Activated T-helper 2 cell treated with anti-CD3 and anti-CD28 coated beads, Interferon-gamma antibody, Interleukin-2, Interleukin-4, amounts not matched to agents 10 μg/mL and 5 μg/mL and 100 μg/mL, durations not matched to agents 14 hours and 24 hours and 36 hours (primary cell): Measurements from ENCODE around the gene TMA7B. TPM values are rescaled to one million over a fixed set of nuclear protein-coding genes. Genes with fewer than 3 reads are reported as not detected.
A peak's percentile ranks its signal among the peaks of the same experiment; 100 is the strongest.

ENCODE experiments used
- DNase-seq: peaks from one replicate; pipeline ENCODE4 v3.0.0; 2021; ENCODE audit warnings: low spot score
- H3K27ac Mint-ChIP-seq: one replicate; pipeline ENCODE4 v1.8.0; 2021; ENCODE audit warnings: mixed read lengths
- H3K27me3 Mint-ChIP-seq: one replicate; pipeline ENCODE4 v1.8.0; 2021; ENCODE audit warnings: low read depth, mixed read lengths
- H3K36me3 Mint-ChIP-seq: one replicate; pipeline ENCODE4 v1.8.0; 2021; ENCODE audit warnings: low read depth, mixed read lengths
- H3K4me1 Mint-ChIP-seq: one replicate; pipeline ENCODE4 v1.8.0; 2021; ENCODE audit warnings: low read depth, mixed read lengths
- H3K4me3 Mint-ChIP-seq: one replicate; pipeline ENCODE4 v1.8.0; 2021; ENCODE audit warnings: low read depth, mild to moderate bottlenecking, moderate library complexity, mixed read lengths
- H3K9me3 Mint-ChIP-seq: one replicate; pipeline ENCODE4 v1.8.0; 2021; ENCODE audit warnings: mixed read lengths
- intact Hi-C: fragments of 100-400 bp; cut with micrococcal nuclease; formaldehyde crosslinking; loops from one replicate; pipeline ENCODE4 v1.15.1; 2023
- total RNA-seq: library from RNA; stranded (reverse); gene quantifications from 2 replicates; pipeline ENCODE4 v1.2.3, GENCODE V29; 2022

TMA7B gene
- total RNA-seq, 1 donor from 2014 or later: 1.7 TPM

DNA sequence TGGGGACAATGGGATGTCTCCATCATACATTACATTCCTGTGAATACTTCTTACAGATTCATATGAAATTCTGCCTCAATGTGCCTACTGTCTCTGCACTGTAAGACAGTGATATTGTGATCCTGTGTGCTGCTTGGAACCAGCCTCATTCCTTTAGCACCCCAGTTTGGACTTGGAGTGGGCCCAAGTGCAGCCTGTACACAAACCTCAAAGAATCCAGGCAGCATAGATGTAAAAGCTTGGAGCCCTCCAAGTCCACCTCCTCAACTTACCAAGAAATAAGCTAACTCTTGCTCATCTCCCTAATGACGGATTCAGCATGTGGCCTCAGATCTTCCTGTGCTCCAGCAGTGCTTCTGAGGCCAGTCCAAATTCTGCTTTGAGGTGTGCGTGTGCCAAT, 34.9 kb upstream of the TMA7B start:
- no peak overlapping the region for H3K27ac Mint-ChIP-seq
- H3K36me3 Mint-ChIP-seq: peaks cover 38% of the 10 kb centered on the region
- intact Hi-C loops: no loop called here
- H3K9me3 Mint-ChIP-seq: no peaks in the 10 kb centered on the region
- H3K4me3 Mint-ChIP-seq: no peak overlapping the region
- peaks cover 55% of the 10 kb centered on the region for H3K4me1 Mint-ChIP-seq
- no peaks in the 10 kb centered on the region for H3K27me3 Mint-ChIP-seq
- DNase-seq: no peak

DNA sequence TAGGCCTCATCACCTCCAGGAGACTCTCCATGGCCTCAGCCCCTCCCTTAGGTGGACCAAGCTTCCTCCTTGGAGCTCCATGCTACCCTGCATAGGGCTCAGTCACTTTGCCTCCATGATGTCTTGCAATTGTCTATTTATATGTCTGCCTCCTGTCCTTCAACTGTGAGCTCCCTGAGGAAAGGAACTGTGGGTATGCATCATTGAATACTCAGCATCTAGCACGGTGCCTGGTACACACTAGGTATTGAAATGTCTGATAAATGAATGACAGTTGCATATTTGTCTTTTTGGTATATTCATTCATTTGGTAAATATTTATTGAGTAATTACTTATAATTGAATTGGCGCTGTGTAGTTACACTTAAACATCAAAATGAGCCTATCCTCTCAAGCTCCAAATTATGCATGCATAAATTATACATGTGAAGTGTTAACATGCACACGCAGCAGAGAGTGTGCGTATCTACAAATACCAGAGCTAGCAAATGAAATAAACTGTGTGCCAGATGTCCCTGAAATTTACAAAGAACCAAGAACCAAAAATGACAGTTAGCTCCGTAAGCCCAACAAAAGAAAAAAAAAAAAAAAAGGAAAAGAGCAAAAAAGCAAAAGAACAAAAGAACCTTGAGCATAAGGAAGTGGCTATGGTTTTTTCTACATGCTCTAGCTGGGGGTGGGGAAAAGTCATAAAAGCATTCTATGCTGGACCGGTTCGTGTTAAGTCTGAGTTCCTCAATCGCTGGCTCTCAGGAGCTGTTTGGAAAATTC, 34.1 kb upstream of the TMA7B start:
- Mint-ChIP-seq H3K27ac (no peak overlapping the region), H3K36me3 (peaks cover 38% of the 10 kb centered on the region), H3K27me3 (no peaks in the 10 kb centered on the region), H3K4me3 (no peak overlapping the region), H3K4me1 (peaks cover 47% of the 10 kb centered on the region), H3K9me3 (no peaks in the 10 kb centered on the region)
- no peak for DNase-seq
- intact Hi-C loops: no loop called here

DNA sequence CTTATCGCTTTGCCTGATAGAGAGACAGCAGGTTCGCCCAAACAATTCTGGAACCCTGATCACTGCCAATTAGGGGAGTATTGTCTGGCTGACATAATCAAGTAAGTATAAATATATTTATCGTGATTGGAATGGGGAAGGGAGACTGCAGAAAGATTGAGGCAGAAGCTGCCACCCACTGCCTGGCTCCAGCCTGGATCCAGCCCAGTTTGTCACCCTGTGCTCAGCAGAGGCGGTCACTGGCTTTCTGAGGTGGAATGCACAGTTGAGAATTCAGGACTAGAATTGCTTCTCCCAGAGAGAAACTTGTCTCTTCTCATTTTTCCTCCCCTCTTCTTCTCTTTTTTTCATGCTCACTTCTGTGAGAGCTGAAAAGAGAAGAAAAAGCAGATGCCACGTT, 33.4 kb upstream of the TMA7B start:
- H3K27me3 Mint-ChIP-seq: no peaks in the 10 kb centered on the region
- H3K4me1 Mint-ChIP-seq: peaks cover 42% of the 10 kb centered on the region
- no peak overlapping the region for H3K27ac Mint-ChIP-seq
- peaks cover 37% of the 10 kb centered on the region for H3K36me3 Mint-ChIP-seq
- no peaks in the 10 kb centered on the region for H3K9me3 Mint-ChIP-seq
- intact Hi-C loops: no loop called here
- no peak for DNase-seq
- no peak overlapping the region for H3K4me3 Mint-ChIP-seq

DNA sequence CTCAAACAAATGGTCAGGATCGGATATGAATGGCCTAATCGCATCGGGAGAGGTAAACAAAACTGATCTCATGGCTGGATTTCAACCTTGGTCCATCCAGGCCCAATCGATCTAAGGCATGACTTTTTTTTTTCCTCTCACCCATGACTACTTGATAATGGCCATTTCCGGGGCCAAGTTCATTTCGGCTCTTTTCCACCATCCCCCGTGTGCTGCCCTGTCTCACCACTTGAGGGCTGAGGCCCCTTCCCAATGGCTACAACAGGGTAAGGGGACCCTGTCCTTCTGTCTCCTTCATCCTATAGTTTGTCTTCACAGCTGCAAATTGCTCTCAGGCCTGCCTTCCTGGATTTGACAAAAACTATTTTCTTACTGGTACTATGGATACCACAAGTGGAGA, 32.7 kb upstream of the TMA7B start:
- DNase-seq: no peak
- Mint-ChIP-seq H3K36me3 (peaks cover 30% of the 10 kb centered on the region), H3K27me3 (no peaks in the 10 kb centered on the region), H3K4me1 (peaks cover 34% of the 10 kb centered on the region), H3K9me3 (no peaks in the 10 kb centered on the region), H3K27ac (no peak overlapping the region), H3K4me3 (no peak overlapping the region)
- intact Hi-C loops: no loop called here

DNA sequence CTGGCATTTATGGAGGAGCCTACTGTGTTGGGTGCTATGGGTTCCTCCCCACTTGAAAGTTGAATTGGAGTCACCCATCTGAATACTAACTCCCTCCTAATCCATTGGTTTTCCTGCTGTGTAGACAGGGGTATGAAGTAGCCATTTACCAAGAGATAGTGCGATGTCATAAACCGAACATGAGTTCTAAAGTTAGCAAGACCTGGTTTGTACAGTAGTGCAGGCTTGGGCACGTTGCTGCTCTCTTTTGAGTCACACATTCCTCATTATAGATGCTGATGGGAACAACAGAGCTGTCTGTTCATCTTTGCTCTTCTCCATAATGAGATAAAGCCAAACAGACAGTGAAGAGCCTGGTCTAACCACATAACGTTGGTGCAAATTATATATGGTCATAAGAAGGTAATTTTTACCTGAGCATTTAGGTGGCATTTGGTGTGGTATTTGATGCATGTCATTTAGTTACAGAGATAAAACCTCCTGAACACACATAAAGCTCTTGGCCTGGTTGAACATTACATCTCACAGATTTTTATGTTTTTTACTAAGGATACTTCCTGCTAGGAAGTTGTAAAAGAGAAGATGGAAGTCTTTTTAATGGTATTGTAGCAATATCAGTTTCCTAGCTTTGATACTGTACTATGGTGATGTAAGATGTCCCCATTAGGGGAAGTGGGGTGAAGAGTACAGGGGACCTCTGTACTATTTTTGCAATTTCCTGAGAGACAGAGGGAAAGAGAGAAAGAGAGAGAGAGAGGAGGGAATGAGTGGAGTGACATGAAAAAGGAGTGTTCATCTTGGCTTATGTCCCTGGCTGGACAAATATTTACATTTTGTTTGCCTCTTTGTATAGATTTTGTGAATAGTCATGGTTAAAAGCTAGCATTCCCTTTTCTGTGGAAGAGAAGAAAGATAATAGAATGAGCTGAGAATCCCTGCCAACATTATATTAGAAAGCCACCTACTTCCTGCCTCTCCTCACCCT, 31.4 kb upstream of the TMA7B start:
- intact Hi-C loops: no loop called here
- Mint-ChIP-seq H3K4me1 (peaks cover 36% of the 10 kb centered on the region), H3K9me3 (no peaks in the 10 kb centered on the region), H3K27ac (no peak overlapping the region), H3K27me3 (no peaks in the 10 kb centered on the region), H3K4me3 (no peak overlapping the region), H3K36me3 (peaks cover 33% of the 10 kb centered on the region)
- DNase-seq: no peak

DNA sequence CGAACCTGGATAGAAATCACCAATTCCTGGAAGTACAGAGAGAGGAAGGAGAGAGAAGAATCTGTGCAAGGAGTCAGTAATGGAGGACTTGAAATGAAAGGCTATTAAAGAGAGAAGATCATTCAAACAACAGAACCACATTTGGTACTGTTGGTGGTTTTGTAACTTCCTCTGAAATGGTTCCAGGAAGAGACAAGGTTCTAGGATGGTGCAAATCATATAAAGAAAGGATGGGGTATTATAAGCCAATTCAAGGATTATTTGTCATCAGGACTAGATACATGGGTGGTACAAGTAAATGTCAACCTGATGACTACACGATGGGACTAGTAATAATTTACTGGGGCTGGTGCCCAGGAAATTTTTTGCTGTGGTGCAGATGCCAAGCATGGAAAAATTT, 28.9 kb upstream of the TMA7B start:
- Mint-ChIP-seq H3K4me1 (peaks cover 37% of the 10 kb centered on the region), H3K4me3 (no peak overlapping the region), H3K9me3 (no peaks in the 10 kb centered on the region), H3K27ac (no peak overlapping the region), H3K36me3 (peaks cover 26% of the 10 kb centered on the region), H3K27me3 (no peaks in the 10 kb centered on the region)
- intact Hi-C loops: loop anchor here (2.0 to 5.0 kb wide), 4 partner anchors 14 to 399 kb away; partner anchors contain the start of genes RPS19BP1 and TMA7B
- no peak for DNase-seq

DNA sequence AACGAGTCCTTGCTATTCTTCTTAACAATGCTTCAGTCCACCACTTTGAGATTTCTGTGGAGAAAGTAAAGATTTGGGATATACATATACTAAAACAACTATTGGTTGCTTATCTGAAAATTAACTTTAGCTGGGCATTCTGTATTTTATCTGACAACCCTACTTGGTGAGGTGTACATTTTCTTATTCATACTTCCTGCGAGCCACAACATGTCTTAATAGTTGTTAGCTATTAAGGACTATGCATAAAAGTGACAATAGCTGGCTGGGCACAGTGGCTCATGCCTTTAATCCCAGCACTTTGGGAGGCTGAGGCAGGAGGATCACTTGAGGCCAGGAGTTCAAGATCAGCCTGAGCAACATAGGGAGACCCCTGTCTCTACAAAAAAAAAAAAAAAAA, 28.0 kb upstream of the TMA7B start:
- DNase-seq: no peak
- intact Hi-C loops: loop anchor here (5.0 kb wide), 2 partner anchors 90 to 400 kb away; partner anchors contain the start of gene RPS19BP1
- Mint-ChIP-seq H3K27ac (peak overlapping the region; percentile 16), H3K36me3 (peaks cover 26% of the 10 kb centered on the region), H3K4me3 (no peak overlapping the region), H3K9me3 (no peaks in the 10 kb centered on the region), H3K27me3 (no peaks in the 10 kb centered on the region), H3K4me1 (peaks cover 43% of the 10 kb centered on the region)

DNA sequence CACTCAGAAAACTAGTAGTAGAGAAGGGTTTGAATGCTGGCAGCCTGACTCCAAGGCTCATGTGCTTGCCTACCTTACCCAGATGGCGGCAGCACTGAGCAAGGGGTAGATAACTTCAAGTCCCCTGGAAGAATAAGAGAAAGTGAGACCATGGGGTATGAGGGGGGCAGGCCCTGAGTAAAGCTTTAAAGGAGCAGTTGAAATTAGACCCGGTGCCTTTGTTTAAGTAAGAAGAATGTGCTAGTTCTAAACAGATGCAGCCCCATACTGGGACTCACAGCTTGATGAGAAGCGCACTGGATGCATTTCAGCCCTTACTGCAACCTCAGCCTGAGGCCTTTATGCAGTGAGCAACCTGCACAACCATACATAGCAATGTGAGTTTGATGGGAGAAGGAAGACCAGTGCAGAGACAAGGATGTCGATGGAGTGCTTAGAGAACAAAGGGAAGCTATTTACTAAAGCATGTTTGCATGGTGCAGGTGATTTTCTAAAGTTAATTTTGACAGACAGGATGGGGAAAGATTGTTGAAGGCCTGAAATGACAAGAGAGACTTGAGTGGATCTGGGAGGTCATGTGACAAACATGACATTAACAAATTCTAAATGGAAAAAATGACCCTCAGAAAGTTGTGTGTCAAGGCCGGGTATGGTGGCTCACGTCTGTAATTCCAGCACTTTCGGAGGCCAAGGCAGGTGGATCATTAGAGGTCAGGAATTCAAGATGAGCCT, 27.1 kb upstream of the TMA7B start:
- H3K4me3 Mint-ChIP-seq: peak overlapping the region; percentile 75

DNA sequence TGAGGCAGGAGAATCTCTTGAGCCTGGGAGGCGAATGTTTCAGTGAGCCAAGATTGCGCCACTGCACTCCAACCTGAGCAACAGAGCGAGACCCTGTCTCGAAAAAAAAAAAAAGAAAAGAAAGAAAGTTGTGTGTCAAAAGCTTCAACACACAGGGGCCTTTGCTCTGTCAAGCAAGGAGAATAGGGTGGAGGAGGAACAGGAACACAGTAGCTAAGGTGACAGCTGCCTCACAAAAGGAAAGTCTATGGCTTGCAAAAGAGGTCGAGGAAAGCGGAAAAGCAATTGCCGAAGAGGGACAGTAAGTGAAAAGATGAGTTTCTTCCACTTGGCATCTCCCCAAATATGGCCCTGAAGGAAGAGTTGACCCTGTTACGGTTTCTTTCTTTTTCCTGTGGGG, 26.5 kb upstream of the TMA7B start:
- DNase-seq: no peak
- Mint-ChIP-seq H3K27ac (peak overlapping the region; percentile 89), H3K4me3 (peak overlapping the region; percentile 75), H3K9me3 (no peaks in the 10 kb centered on the region), H3K4me1 (peaks cover 58% of the 10 kb centered on the region), H3K27me3 (no peaks in the 10 kb centered on the region), H3K36me3 (peaks cover 21% of the 10 kb centered on the region)
- intact Hi-C loops: loop anchor here (5.0 kb wide), 2 partner anchors 89 to 401 kb away; partner anchors contain the start of gene RPS19BP1

More for the DNA sequence above, 27.1 kb upstream of the TMA7B start:
- H3K27ac Mint-ChIP-seq: peak overlapping the region; percentile 89
- no peaks in the 10 kb centered on the region for H3K9me3 Mint-ChIP-seq
- intact Hi-C loops: loop anchor here (5.0 kb wide), 2 partner anchors 89 to 401 kb away; partner anchors contain the start of gene RPS19BP1
- peaks cover 20% of the 10 kb centered on the region for H3K36me3 Mint-ChIP-seq
- DNase-seq: peak; percentile 54
- no peaks in the 10 kb centered on the region for H3K27me3 Mint-ChIP-seq
- peaks cover 52% of the 10 kb centered on the region for H3K4me1 Mint-ChIP-seq

DNA sequence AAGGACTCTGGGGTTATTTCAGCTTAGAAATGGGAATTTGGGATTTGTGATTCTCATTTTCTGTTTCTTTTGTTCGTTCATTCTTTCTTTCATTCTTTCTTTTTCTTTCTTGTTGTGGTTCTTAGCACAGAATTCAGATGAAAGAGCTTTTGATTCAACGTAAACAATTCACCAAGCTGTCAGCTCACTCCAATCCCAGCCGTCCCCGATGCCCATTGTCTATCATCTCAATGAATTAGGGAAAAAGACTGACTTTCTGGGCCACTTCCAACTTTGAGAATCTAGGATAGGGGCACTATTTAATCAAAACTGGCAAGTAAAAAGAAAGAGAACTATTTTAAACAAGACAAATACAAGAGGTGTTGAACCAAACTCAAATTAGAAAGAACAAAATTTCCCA, 25.1 kb upstream of the TMA7B start:
- intact Hi-C loops: loop anchor here (5.0 kb wide), 1 partner anchor 33 kb away; the partner anchor contains the start of gene GRAP2
- peaks cover 68% of the 10 kb centered on the region for H3K4me1 Mint-ChIP-seq
- no peaks in the 10 kb centered on the region for H3K9me3 Mint-ChIP-seq
- H3K27me3 Mint-ChIP-seq: no peaks in the 10 kb centered on the region
- DNase-seq: no peak
- H3K36me3 Mint-ChIP-seq: peaks cover 21% of the 10 kb centered on the region
- H3K27ac Mint-ChIP-seq: peak overlapping the region; percentile 89
- peak overlapping the region; percentile 64 for H3K4me3 Mint-ChIP-seq

DNA sequence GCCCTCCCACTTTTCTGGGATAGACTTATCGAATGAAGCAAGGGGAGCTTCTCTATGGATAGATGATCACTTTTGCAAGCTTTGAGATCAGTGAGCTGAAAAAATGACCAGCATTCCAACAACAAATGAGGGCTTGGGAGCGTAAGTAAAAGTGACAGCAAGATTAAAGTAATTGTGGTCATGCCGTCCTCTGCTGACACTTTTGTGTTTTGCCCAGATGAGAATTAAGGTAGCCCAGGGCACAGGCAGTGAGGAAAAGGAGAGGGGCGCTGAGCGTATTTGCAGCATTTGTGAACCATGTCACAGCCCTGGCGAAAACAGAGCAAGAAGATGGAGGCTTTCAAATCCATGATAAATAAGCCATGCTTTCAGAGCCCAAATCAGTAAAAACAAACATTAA, 24.6 kb upstream of the TMA7B start:
- no peak for DNase-seq
- H3K9me3 Mint-ChIP-seq: no peaks in the 10 kb centered on the region
- intact Hi-C loops: loop anchor here (2.0 to 5.0 kb wide), 2 partner anchors 15 to 33 kb away; partner anchors contain the start of gene GRAP2

DNA sequence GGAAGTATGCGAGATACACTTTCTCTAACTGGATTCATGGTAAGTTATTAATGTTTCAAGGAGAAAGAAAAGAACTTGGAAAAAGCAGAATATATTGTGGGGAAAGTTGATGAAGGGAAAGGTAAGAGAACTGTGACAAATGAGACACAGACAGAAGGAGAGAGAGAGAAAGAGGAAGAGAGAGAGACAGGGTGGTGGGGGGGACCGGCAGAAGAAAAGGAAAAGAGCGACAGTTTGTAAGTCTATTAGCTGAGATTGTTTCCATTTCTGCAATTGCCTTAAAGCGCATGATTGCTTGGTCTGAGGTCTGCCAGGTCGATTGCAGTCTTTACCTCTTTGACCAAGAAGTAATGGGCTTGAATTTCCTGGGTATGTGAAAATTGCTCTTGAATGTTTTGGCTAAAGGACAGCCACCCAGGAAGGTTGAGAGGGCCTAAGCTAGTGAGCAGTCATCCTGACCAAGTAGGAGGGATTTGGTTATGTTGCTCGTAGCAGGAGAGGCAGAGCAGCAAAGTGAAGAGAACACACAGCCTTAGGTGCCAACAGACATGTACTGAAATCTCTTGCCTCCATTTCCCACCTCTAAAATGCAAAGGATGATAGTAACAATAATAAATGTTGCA, 23.6 kb upstream of the TMA7B start:
- Mint-ChIP-seq H3K27ac (peak overlapping the region; percentile 75), H3K4me3 (peak overlapping the region; percentile 72), H3K9me3 (no peaks in the 10 kb centered on the region), H3K27me3 (no peaks in the 10 kb centered on the region), H3K4me1 (peaks cover 83% of the 10 kb centered on the region), H3K36me3 (peaks cover 30% of the 10 kb centered on the region)
- intact Hi-C loops: loop anchor here (2.0 to 5.0 kb wide), 2 partner anchors 14 to 34 kb away; partner anchors contain the start of gene GRAP2
- DNase-seq: no peak

More for the DNA sequence above, 24.6 kb upstream of the TMA7B start:
- Mint-ChIP-seq H3K4me3 (peak overlapping the region; percentile 72), H3K27me3 (no peaks in the 10 kb centered on the region), H3K4me1 (peaks cover 73% of the 10 kb centered on the region), H3K27ac (peak overlapping the region; percentile 80), H3K36me3 (peaks cover 25% of the 10 kb centered on the region)
